HG03060 (cell line): ENCODE data around the gene SPEN.
"Not testable (repeated sequence)": the region's sequence is repeated elsewhere in the genome, so short reads cannot be mapped to it uniquely, and the experiment has no call there.

Source experiments
- ATAC-seq: cut with Tn5 transposase; IDR thresholded peaks from one replicate; pipeline ENCODE4 v1.9.1; 2021; ENCODE audit warnings: low read depth, moderate number of reproducible peaks; ENCODE audit not compliant: unreplicated experiment

SPEN gene

GRCh38 chr1:15974855-15975254, 127.3 kb downstream of the SPEN start:
- no peak for ATAC-seq

- peak; percentile 33 for ATAC-seq
Observed at GRCh38 chr1:15975358-15975804, 127.9 kb downstream of the SPEN start.

GRCh38 chr1:15975805-15976680, 128.5 kb downstream of the SPEN start, which contains the start of gene ZBTB17:
ZBTB17 (minus strand) TSS chr1:15976101; CDS start chr1:15948495, 27,606 bp downstream.
- peak; percentile 82 for ATAC-seq

GRCh38 chr1:15977947-15978346, 130.4 kb downstream of the SPEN start:
- not testable (repeated sequence) for ATAC-seq

GRCh38 chr1:15981679-15982078, 134.2 kb downstream of the SPEN start:
- ATAC-seq = no peak

- ATAC-seq = no peak
Observed at GRCh38 chr1:15983275-15983674, 135.8 kb downstream of the SPEN start.

GRCh38 chr1:15985611-15986297, 138.2 kb downstream of the SPEN start:
- no peak for ATAC-seq

- ATAC-seq = no peak
Observed at GRCh38 chr1:15988856-15989736, 141.6 kb downstream of the SPEN start.

- ATAC-seq = no peak
Observed at GRCh38 chr1:15989776-15990175, 142.3 kb downstream of the SPEN start.
